DMS153 treated with DMSO at 0.1 percent for 48 hours (cell line): ENCODE results near the gene LTN1.
"Not testable (repeated sequence)": the region's sequence is repeated elsewhere in the genome, so short reads cannot be mapped to it uniquely, and the experiment has no call there.

Experiments used
- DNase-seq: peaks from one replicate; lab custom pipeline; 2025; ENCODE audit not compliant: unreplicated experiment; lab: John Stamatoyannopoulos, UW

The LTN1 gene

DNA sequence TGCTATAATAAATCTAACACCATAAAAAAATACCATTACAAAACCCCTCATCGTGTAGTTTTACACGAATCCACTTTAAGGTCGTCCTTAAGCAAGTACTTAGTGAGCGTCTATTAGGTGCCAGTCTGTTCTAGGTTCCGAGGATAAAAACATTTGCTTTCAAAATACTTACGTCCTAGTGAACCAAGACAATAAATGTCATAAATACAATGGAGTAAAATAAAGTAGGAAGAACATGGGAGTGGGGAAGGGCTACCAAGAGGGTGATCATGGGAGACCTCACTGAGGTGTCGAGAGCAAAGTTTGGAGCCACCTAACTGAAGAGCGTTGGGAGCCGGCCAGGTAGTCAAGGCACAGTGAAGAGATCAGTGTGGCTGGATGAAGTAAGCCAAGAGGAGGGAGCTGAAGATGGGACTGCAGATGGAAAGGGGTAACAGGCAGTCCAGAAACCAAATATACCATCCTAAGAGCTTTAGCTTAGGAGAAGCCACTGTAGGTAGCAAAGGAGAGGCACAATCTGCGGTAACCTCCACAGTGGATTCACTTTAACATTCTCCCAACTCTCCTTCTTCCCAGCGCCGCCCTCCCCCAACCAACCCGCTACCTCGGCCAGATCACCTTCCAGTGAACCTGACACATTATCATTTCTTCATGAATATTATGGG lies 684 bp downstream of the LTN1 start:
- DNase-seq = no peak

DNA sequence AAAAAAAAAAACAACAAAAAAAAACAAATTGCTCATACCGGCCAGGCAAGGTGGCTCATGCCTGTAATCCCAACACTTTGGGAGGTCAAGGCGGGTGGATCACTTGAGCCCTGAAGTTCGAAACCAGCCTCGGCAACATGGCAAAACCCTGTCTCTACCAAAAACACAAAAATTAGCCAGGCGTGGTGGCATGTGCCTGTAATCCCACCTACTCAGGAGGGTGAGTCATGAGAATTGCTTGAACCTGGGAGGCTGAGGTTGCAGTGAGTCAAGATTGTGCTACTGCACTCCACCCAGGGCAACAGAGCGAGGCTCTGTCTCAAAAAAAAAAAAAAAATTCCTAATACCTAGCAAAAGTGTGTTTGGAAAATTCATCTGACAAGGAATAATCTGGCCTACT lies 4.5 kb downstream of the LTN1 start:
- not testable (repeated sequence) for DNase-seq

DNA sequence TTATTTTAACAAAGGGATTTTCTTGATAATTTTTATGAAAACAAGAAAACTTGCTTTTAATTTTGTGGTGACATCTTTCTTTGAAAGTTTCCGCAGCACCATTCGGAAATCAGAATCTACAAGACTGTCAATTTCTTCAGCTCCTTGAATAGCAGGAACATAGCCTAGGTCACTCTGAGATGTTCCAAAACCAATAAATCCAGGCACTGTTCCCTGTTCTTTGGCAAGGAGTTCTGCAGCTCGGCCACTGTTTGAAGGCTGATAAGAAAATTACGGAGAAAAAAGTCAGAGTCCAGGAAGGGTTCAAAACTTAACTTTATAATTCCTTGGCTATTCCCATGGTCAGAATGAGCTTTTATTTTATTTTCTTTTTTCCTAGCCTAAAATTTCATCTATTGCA lies 6.0 kb downstream of the LTN1 start:
- no peak for DNase-seq

DNA sequence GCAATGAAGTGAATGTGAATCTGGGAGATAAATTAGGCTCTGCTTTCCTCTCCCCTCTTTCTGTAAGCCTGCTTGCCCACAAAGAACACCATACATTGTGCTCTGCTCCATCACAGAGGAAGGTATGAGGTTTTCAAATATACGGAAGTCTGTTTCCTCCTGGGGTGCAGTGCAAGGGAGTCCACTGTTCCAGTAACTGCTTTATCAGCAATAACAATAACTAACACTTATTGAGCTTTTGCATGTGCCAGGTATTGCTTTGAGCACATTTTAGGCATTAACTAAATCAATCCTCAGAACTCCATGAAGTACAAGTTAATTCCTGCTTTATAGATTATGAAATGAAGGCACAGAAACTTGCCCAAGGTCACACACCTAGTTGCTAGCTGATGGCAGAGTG lies 10.0 kb downstream of the LTN1 start:
- no peak for DNase-seq

DNA sequence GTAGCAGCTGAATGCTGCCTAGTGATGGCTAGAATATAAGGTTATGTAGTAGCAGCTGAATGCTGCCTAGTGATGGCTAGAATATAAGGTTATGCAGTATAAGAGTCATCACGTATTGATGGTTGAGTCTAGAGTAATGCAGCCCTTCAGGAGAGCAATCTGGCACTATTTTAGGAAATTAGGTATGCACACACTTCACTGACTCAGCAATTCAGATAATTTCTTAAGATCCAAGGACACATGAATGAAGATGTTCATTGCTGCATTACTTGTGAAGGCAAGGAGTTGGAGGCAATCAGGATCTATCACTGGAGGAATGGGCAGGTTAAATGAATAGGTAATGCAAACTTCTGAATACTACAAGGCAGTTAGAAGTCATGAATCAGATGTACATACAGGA lies 13.6 kb downstream of the LTN1 start:
- no peak for DNase-seq

DNA sequence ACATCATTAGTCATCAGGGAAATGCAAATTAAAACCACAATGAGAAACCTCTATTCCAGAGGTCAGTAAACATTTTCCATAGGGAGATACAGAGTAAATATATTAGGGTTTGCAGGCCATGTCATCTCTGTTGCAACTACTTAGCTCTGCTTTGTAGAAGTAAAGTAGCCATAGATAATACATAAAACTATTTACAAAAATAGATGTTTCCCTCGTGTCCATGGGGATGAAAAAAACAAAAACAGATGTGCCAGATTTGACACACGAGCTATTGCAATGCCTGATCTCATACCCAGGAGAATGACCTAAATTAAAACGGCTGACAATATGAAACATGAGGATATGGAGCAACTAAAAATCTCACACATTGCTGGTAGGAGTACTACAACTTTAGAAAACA lies 17.3 kb downstream of the LTN1 start:
- no peak for DNase-seq

DNA sequence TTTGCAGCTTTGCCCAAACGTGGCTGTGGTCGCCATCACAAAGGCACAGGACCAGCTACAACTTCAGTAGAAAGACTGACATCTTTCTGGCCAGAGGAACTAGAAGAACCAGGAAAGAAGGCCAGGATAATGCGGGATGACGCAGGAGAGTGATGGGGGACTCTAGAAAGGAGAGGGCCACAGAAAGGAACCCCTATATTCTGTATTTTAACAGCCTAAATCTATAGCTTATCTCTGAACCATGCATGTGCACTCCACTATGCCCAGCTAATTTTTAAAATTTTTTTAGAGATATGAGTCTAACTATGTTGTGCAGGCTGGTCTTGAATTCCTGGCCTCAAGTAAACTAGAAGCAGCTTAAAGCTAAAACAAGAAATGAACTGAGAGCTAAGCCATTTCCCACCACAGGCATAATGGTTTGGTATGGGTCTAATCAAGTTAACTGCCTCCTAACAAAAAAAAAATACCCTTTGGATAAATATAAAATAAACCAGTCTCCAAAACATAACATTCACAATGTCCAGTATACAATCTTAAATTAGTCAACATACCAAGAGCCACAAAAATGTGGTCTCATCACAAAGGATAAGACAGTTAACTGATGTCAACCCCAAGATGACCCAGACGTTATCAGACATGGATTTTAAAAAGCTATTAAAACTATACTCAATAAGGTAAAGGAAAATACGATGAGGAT lies 18.0 kb downstream of the LTN1 start:
- no peak for DNase-seq

DNA sequence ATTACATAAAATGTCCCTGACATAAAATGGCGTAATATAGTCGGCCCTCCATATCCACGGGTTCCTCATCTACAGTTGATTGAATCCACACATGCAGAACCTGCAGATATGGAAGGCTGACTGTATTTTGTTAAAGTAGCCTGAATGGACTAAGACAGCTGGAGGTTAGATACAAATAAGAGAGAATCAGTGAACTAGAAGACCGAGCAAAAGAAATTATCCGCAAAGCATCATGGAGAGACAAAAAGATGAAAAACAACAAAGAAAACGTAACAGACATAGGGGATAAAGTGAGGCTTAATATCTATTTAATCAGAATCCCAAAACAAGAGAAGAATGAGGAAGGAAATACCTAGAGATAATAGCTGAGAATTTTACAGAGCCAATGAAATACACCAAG lies 20.3 kb downstream of the LTN1 start:
- DNase-seq = no peak

DNA sequence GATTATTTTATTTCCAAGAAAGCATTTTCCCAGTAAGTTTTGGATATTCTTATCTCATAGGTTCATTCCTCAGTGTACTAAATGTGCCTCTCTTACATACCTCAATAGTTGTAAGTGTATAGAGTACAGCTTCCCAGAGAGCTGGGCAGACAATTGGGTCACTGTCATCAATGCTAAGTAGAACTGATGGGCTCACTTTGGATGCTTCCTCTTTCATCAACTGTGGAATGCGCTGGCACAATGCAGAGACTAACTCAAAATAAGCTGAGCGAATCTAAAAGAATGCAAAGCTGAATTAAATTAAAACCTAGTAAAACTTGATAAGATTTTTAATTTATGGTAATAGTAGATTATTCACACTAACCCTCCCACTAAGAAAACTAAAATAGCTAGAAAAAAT lies 21.5 kb downstream of the LTN1 start:
- no peak for DNase-seq

DNA sequence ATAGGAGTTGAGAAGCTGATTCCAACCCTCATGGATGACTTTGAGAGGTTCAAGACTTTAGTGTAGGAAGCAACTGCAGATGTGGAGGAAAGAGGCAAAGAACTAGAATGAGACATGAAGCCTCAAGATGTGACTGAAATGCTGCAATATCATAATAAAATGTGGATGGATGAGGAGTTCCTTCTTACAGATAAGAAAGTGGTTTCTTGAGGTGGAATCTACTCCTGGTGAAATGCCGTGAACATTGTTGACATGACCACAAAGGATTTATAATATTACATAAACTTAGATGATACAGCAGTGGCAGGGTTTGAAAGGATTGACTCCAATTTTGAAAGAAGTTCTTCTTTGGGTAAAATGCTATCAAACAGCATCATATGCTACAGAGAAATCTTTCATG lies 28.8 kb downstream of the LTN1 start:
- no peak for DNase-seq

DNA sequence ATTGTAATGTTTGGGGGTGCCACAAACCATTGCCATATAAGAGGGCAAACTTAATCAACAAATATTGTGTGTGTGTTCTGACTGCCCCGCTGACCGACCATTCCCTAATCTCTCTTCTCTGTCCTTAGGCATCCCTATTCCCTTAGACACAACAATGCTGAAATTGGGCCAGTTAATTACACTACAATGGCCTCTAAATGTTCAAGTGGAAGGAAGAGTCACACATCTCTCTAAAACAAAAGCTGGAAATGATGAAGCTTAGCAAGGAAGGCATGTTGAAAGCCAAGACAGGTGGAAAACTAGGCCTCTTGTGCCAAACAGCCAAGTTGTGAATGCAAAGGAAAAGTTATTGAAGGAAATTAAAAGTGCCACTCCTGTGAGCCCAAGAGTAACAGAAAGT lies 30.2 kb downstream of the LTN1 start:
- DNase-seq = no peak

DNA sequence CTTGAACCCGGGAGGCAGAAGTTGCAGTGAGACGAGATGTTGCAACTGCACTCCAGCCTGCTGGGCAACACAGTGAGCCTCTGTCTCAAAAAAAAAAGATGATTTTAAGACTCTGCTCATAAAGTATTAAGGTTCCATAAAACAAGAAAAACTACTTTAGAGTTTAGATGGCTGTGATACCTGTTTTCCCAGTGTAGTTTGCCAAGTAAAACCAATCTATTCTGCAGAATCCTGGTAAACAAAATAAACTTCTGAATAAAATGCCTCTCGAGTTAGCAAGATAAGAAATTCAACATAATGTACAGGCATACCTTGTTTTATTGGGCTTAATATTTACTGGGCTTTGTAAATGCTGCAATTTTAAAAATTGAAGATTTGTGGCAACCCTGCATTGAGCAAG lies 30.8 kb downstream of the LTN1 start:
- no peak for DNase-seq

DNA sequence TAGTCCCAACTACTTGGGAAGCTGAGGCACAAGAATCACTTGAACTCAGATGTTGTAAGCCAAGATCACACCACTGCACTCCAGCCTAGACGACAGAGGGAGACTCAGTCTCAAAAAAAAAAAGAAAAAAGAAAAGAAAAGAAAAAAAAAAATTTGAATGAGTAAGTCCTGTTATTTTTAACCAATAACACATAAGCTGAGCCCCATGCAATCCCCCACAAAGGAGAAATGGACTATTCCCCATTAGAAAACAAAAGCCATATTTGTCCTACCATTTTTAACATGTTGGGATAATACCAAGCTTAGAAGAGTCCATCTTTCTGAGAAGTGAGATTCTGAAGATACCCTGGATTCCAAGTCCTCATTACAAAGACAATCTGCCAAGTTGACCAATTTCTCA lies 32.4 kb downstream of the LTN1 start:
- no peak for DNase-seq

DNA sequence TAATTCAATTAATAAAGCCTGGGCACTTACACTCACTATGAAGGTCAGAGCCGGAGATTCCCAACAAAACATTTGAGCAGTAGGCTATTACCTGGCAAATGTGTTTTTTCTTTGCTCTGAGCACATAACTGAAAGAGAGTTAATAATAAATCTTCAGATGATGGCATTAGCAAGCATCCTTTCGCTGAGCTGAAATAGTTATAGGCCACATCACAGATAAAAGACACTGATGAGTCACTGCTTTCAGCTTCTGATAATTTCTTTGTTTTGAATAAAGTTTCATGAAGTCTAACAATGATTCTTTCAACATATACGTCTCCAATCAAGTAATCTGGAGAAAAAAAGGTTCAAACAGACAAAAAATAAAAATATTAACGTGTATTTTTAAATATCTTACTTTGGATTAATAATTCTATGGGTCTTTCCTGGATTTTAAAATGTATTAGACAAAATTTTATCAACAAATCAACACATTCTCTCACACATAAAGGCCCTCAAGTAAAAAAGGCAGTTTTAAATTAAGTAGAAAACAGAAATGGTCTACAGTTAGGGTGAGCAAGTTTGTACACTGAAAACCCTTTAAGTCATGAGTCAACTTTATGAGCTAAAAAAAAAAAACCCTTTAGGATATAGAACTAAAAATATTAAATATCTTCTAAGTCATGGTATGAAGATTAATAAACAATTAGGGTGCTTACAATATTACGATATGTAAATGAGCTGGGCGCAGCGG lies 33.1 kb downstream of the LTN1 start:
- no peak for DNase-seq

DNA sequence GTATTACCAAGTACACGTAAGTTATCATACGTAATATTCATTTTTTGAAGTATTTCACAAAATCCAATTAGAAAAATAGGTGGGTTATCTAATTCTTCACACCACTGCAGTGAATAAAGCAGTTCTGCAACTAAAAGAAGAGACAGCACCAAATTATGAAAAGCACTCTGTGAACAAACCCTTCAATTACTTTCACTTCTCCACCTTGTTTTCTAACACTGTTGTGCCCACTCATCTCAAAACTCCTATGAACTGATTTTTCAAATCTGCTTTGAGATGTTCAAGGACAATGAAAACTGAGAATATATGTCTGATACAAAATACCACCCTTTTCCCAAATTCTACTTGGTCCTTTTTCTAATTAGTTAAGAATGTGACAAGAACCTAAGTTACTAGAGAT lies 39.4 kb downstream of the LTN1 start:
- DNase-seq = no peak

DNA sequence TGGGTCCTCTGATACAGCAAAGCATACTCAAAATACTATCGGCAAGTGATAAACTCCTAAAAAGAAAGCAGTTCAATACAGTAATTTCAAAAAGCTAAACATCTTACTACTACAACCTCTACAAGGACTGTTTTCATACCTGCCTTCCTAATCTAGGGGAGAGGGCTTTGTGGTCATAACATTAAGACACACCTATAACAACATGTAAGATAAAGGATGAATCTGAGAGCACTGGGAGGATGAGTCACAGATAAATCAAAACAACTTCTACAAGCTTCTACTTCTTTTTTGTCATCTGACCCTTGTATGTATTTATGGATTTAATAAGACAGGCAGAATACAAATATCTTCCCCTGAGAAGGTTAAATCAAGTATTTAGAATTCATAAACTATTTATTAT lies 40.0 kb downstream of the LTN1 start:
- no peak for DNase-seq

DNA sequence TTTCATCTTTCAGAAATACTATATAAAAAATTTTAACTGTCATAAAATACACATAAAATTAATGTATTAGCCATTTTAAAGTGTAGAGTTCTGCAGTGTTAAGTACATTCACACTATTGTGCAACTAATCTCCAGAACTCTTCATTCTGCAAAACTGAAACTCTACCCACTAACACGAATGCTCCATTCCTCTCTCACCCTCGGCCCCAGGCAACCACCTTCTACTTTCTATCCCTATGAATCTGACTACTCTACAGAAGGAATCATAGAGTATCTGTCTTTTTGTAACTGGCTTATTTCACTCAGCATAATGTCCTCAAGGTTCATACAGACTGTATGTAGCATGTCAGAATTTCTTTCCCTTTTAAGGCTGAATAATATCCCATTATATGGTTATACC lies 43.4 kb downstream of the LTN1 start:
- no peak for DNase-seq

DNA sequence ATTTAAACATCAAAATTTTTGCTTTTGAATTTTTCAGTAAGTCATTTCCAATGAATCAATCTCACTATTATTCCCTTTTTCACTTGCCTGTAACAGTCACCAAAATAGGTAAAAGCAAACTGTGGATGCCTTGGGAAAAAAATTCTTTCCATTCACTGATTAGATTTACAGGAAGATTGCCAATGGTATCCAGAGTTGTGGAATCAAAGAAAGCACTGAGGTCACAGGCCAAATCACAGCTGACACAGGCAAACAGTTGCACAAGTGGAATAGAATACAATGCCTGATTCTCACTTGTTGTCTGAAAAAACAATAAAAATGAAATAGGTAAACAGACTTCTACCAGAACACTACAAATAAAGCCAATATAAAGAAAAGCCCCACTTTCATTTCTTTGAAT lies 48.4 kb downstream of the LTN1 start:
- DNase-seq = no peak

DNA sequence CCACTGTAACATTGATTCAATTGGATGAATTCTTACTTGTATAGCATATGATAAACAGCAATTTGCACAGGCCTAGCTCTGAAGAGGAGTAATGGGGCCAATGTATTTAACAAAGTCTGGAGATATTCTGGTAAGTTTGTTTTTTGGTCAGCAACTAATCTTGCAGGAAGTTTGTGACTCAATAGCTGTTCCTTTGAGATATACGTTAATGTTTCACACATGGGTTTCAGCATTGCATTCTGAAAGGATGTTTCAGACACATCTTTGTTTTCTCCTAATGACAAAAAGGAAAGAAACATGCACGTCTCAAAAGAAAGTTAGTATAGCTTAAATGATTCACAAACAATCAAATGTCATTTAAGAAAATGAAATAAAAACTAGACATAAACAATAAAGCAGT lies 49.0 kb downstream of the LTN1 start:
- DNase-seq = no peak

DNA sequence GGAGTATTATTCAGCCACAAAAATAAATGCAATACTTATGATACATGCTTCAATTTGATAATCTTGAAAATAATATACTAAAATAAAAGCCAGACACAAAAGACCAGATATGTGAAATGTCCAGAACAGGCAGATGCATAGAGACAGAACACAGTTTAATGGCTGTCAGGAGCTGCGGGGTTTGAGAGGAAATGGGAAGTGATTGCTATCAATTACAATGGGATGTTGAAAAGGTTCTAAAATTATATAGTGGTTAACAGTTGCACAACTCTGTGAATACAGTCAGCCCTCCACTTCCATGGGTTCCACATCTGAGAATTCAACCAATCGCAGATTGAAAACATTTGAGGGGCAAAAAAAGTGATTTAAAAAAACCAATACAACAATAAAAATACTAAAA lies 54.0 kb downstream of the LTN1 start:
- no peak for DNase-seq

DNA sequence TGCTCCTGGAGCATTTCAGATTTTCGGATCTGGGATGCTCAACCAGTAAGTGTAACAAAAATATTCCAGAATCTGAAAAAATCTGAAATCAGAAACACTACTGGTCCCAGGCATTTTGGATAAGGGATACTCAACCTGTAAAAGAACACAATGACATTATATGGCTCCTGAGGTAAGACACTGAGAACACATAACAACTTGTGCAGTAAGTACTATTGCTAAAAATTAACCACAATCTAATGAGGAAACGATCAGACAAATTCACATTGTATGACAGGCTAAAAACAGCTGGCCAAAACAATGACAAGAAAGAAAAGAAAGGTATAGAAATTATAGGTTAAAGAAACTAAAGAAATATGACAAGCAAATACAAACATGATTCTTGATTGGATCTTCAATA lies 54.9 kb downstream of the LTN1 start:
- DNase-seq = no peak

DNA sequence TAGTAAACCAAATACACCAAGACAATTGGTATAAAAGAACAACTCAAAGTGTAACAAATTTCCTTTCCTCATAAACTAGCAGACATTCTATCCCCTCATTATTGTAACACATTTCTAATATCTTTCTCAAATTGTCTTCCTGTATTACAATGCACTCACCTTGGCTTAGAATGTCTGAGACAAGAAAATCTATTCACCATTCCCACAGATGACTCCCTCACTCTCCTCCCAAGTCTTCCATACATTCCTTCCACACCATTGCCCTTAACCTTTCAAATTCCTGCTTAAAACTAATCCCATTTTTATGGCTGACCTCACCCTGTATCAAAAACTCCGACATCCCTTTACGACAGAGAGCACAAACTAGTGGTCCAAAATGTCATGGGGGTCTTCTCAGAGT lies 56.0 kb downstream of the LTN1 start:
- DNase-seq = no peak

DNA sequence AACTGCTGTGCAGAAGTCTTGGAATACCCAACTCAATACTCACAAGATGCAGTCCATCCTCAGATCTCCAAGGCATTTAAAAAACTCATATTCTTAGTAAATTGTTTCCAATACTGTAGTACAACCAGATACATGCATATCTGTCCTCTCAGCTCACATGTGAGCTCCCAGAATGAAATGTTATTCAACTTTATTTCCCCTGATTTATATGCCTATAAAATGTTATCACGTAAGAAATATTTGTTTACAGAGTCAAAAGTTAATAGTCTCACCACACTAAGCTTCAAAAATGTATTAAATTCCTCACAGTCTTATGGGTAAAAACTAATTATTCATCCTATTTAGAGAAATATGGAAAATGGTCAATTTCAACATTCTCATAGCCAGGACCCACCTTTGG lies 56.6 kb downstream of the LTN1 start:
- no peak for DNase-seq
